ENCODE measurements around the gene NXPH1. TPM values are rescaled to one million over a fixed set of nuclear protein-coding genes. Genes with fewer than 3 reads are reported as not detected.

Gene NXPH1
- total RNA-seq, 4 donors from 2014 or later = not detected

DNA sequence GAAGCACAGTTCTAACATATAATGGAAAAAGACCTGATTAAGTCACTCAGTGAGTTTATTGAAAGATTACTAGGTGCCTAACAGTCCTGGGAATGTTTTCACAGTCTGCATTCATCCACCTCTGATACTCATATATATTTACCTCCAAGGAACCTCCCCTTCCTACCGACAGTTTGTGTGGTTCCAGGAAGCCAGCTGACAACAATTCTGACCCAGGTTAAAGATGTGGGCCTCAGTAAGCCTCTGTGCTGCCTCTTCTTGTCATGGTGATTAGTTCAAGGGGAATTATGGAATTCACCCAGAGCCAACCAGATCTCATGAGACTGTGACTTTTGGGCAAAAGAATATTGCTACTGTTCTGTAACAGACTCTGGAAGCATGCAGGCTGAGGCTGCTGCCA is 186.8 kb downstream of the NXPH1 start:
- TF ChIP-seq POLR2A (IDR thresholded peaks at IDR 0.05; ENCODE audit: low read depth) (no peak), POLR2AphosphoS5 (IDR thresholded peaks at IDR 0.05) (no peak), EP300 (IDR thresholded peaks at IDR 0.05) (no peak), CTCF (IDR thresholded peaks at IDR 0.05) (no peak)
- no peaks in the 10 kb centered on the region for H3K36me3 ChIP-seq
- no peak overlapping the region for H3K4me3 ChIP-seq
- no peaks in the 10 kb centered on the region for H3K27me3 ChIP-seq
- H3K27ac ChIP-seq (replicated peaks in 1 of 4) = no peak overlapping the region
- intact Hi-C loops (cut with DNase I) = no loop called here
- no peaks in the 10 kb centered on the region for H3K9me3 ChIP-seq
- WGBS = 38% methylated on average over 1 of the region's 1 CpG
- no peak for DNase-seq (ENCODE audit: extremely low spot score)
- H3K4me1 ChIP-seq = no peaks in the 10 kb centered on the region

DNA sequence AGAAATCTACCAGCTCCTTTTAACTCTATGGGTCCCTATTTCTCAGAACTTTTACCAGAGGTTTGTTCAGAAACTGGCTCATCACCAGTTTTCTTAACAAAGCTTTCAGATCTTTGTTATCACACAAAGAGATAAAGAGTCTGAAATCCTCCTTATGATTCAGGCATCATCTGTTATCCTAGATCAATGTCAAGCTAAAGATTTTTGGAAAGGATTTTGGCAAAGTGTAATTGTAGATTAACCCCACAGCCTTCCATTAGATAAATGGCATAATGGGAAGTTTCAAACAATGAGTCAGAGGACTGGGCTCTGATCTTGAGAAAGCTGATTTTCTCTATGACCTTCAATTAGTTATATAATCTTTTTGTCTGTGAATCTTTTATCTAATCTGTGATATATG is 192.2 kb downstream of the NXPH1 start:
- TF ChIP-seq POLR2AphosphoS5 (IDR thresholded peaks at IDR 0.05) (no peak), POLR2A (IDR thresholded peaks at IDR 0.05; ENCODE audit: low read depth) (no peak), CTCF (IDR thresholded peaks at IDR 0.05) (no peak)
- Histone ChIP-seq H3K36me3 (no peaks in the 10 kb centered on the region), H3K4me3 (no peak overlapping the region), H3K9me3 (no peaks in the 10 kb centered on the region), H3K4me1 (no peaks in the 10 kb centered on the region), H3K27me3 (no peaks in the 10 kb centered on the region), H3K27ac (replicated peaks in 1 of 4) (no peak overlapping the region)
- DNase-seq (ENCODE audit: extremely low spot score) = no peak
- intact Hi-C loops (cut with DNase I) = no loop called here

DNA sequence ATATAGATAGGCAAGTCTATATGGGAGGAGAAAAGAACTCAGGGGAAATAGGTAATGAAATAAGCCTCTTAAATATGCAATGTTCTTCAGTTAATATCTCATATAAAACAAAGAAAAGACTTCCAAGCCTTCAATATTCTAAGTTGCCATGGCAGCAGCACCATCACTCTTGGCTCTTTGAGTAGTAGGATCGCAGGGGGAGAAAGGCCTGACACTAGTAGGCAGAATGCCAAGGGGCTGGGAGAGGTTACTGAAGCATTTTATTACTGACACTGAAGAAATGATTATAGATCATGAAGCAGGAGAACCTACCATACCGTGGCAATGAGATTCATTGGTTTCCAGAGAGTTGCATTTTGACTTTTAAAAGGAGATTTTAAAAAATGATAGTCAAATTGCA is 193.9 kb downstream of the NXPH1 start:
- H3K4me3 ChIP-seq = no peak overlapping the region

GRCh38 chr7:8628656-8629055 is 195.2 kb downstream of the NXPH1 start:
- Histone ChIP-seq H3K4me3 (no peak overlapping the region), H3K4me1 (no peaks in the 10 kb centered on the region), H3K9me3 (no peaks in the 10 kb centered on the region), H3K27me3 (no peaks in the 10 kb centered on the region), H3K27ac (replicated peaks in 1 of 4) (no peak overlapping the region), H3K36me3 (no peaks in the 10 kb centered on the region)
- no peak for DNase-seq (ENCODE audit: extremely low spot score)
- 69% methylated on average over 7 of the region's 7 CpGs for WGBS
- intact Hi-C loops (cut with DNase I) = no loop called here
- TF ChIP-seq POLR2A (IDR thresholded peaks at IDR 0.05; ENCODE audit: low read depth) = no peak

More for the DNA sequence above, 193.9 kb downstream of the NXPH1 start:
- DNase-seq (ENCODE audit: extremely low spot score) = no peak
- H3K9me3 ChIP-seq = no peaks in the 10 kb centered on the region
- WGBS = 58% methylated on average over 2 of the region's 2 CpGs
- no peaks in the 10 kb centered on the region for H3K4me1 ChIP-seq
- intact Hi-C loops (cut with DNase I) = no loop called here
- H3K36me3 ChIP-seq = no peaks in the 10 kb centered on the region
- no peaks in the 10 kb centered on the region for H3K27me3 ChIP-seq
- TF ChIP-seq EP300 (IDR thresholded peaks at IDR 0.05) (no peak), POLR2AphosphoS5 (IDR thresholded peaks at IDR 0.05) (no peak), CTCF (IDR thresholded peaks at IDR 0.05) (no peak), POLR2A (IDR thresholded peaks at IDR 0.05; ENCODE audit: low read depth) (no peak)
- H3K27ac ChIP-seq (replicated peaks in 1 of 4) = no peak overlapping the region

GRCh38 chr7:8629504-8629903 is 196.1 kb downstream of the NXPH1 start:
- no peaks in the 10 kb centered on the region for H3K36me3 ChIP-seq
- no peak overlapping the region for H3K27ac ChIP-seq (replicated peaks in 1 of 4)
- H3K27me3 ChIP-seq = no peaks in the 10 kb centered on the region
- intact Hi-C loops (cut with DNase I) = no loop called here
- WGBS = 35% methylated on average over 3 of the region's 3 CpGs
- no peaks in the 10 kb centered on the region for H3K4me1 ChIP-seq
- DNase-seq (ENCODE audit: extremely low spot score) = no peak
- no peak overlapping the region for H3K4me3 ChIP-seq
- H3K9me3 ChIP-seq = no peaks in the 10 kb centered on the region
- TF ChIP-seq EP300 (IDR thresholded peaks at IDR 0.05) (no peak), CTCF (IDR thresholded peaks at IDR 0.05) (no peak), POLR2AphosphoS5 (IDR thresholded peaks at IDR 0.05) (no peak), POLR2A (IDR thresholded peaks at IDR 0.05; ENCODE audit: low read depth) (no peak)
